Measurements from ENCODE around the gene HPCA.

- no peak for TF ChIP-seq POLR2A (IDR thresholded peaks at IDR 0.05; ENCODE audit: low read length)
- TF ChIP-seq GATA1 (IDR thresholded peaks at IDR 0.05; ENCODE audit: low read depth, low read length) = no peak
Measured at GRCh38 chr1:32902535-32902920, 16.2 kb downstream of the HPCA start.

All from erythroblast (primary cell).